ENCODE results near the gene CCL5.

Gene CCL5

DNA sequence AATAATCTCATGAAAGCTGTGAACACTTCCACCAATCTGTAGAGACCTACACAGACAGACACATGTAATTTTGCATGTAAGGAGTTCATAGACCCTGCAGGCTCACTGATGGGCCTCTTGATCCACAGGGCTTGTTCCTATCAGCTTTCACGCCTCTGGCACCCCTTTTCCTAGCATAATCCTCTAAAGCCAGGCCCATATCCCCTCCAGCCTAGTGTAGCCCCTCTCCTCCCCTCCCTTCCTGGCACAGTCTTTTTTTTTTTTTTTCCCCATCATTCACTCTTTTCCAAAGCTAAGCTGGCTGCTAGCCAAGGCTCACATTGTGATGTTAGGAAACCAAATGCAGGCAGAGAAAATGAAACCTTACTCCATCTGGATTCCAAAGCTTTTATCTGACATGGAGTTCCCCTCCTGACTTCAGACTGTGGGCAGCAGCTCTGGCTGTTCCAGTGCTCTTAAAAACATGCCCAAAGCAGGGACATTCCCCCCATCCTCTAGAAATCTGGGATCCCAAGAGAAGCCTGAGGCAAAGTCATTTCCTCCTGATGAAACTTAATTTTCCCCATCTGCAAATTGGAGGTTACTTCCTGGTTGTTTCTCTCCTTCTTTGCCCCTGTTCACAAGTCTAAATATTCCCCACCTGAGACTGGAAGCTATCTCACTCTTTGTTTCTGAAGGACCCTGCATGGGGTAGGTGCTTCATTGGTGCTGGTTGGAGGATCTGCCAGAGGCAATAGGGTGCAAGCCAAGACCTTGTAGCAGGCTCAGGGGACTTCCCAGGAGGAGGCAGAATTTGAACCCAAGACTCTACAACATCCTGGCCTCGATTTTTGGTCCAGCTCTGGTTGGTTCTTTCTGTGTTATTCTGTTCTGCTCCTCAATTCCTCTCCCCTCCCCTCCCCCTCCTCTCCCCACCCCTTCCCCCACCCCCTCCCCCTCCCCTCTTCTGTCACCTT, 9.9 kb upstream of the CCL5 start:
- Histone ChIP-seq H3K27me3 (ENCODE audit: control insufficient read depth in 5 of 5, insufficient read depth in 4 of 5, low read length in 5 of 5) (no peaks in the 10 kb centered on the region), H3K4me3 (ENCODE audit: low read depth in 1 of 5, low read length in 5 of 5) (no peak overlapping the region), H3K9ac (ENCODE audit: low read length in 5 of 5) (no peak overlapping the region), H3K27ac (ENCODE audit: low read depth, low read length) (no peak overlapping the region), H3K9me3 (ENCODE audit: control insufficient read depth in 5 of 5, low read length in 5 of 5) (no peaks in the 10 kb centered on the region), H3K4me1 (ENCODE audit: control insufficient read depth in 5 of 5, insufficient read depth in 5 of 5, low read length in 5 of 5) (peaks cover 0 to 19% (median 8%) of the 10 kb centered on the region in 5 donors), H3K36me3 (ENCODE audit: control insufficient read depth in 5 of 5, insufficient read depth in 5 of 5, low read length in 5 of 5) (no peaks in the 10 kb centered on the region)

DNA sequence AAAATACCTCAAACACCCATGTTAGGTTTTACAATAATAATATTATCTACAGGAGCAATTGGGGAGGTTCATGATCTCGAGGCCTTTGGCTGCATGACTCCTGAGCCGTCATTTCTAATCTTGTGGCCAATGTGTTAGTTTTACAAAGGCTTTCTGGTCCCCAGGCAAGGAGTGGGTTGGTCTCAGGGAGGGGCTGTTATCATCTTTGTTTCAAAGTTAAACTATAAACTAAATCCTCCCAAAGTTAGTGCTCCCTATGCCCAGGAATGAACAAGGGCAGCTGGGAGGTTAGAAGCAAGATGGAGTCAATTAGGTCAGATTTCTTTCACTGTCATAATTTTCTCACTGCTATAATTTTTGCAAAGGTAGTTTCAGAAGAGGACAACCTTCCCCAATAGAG, 9.1 kb upstream of the CCL5 start:
- Histone ChIP-seq H3K36me3 (ENCODE audit: control insufficient read depth in 5 of 5, insufficient read depth in 5 of 5, low read length in 5 of 5) (no peaks in the 10 kb centered on the region), H3K4me3 (ENCODE audit: low read depth in 1 of 5, low read length in 5 of 5) (no peak overlapping the region), H3K4me1 (ENCODE audit: control insufficient read depth in 5 of 5, insufficient read depth in 5 of 5, low read length in 5 of 5) (peaks cover 0 to 19% (median 8%) of the 10 kb centered on the region in 5 donors), H3K27ac (ENCODE audit: low read depth, low read length) (no peak overlapping the region), H3K9me3 (ENCODE audit: control insufficient read depth in 5 of 5, low read length in 5 of 5) (no peaks in the 10 kb centered on the region), H3K9ac (ENCODE audit: low read length in 5 of 5) (no peak overlapping the region), H3K27me3 (ENCODE audit: control insufficient read depth in 5 of 5, insufficient read depth in 4 of 5, low read length in 5 of 5) (no peaks in the 10 kb centered on the region)

GRCh38 chr17:35878361-35878760, 1.8 kb downstream of the CCL5 start:
- H3K36me3 ChIP-seq (ENCODE audit: control insufficient read depth in 5 of 5, insufficient read depth in 5 of 5, low read length in 5 of 5), result no peaks in the 10 kb centered on the region
- peaks cover 0 to 24% (median 0%) of the 10 kb centered on the region in 5 donors for H3K4me1 ChIP-seq (ENCODE audit: control insufficient read depth in 5 of 5, insufficient read depth in 5 of 5, low read length in 5 of 5)
- no peaks in the 10 kb centered on the region for H3K27me3 ChIP-seq (ENCODE audit: control insufficient read depth in 5 of 5, insufficient read depth in 4 of 5, low read length in 5 of 5)
- H3K9ac ChIP-seq (ENCODE audit: low read length in 5 of 5), result no peak overlapping the region
- H3K4me3 ChIP-seq (ENCODE audit: low read depth in 1 of 5, low read length in 5 of 5), result no peak overlapping the region
- no peak overlapping the region for H3K27ac ChIP-seq (ENCODE audit: low read depth, low read length)
- H3K9me3 ChIP-seq (ENCODE audit: control insufficient read depth in 5 of 5, low read length in 5 of 5), result no peaks in the 10 kb centered on the region

DNA sequence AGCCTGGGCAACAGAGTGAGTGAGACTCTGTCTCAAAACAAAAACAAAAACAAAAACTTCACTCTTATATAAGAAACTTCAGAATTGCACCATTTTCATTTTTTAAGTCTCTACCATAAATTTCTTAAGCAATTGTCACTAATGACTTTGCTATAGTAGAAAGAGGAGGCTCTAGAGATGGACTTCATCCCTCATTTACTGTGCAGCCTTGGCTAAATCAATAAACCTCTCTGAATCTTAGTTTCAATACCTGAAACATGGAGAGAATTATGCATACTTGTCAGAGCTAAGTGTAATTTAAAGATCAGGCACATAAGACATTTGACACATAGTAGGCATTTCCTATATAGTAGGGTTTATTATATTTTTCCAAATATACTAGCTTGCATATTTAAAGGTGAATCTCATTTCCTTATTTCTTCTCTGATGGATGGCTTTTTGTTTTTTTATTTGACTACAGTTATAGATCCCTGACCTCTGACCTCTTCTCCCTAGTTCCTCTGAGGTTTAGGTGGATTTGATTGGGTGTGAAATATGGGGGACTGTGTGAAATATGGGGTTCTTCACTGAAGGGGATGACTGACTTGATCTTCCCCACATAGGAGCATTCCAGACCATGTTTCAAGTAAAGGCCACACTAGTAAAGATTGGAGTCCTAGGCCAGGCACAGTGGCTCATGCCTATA, 2.7 kb downstream of the CCL5 start:
- H3K9me3 ChIP-seq (ENCODE audit: control insufficient read depth in 5 of 5, low read length in 5 of 5), result no peaks in the 10 kb centered on the region
- no peak overlapping the region for H3K4me3 ChIP-seq (ENCODE audit: low read depth in 1 of 5, low read length in 5 of 5)
- H3K4me1 ChIP-seq (ENCODE audit: control insufficient read depth in 5 of 5, insufficient read depth in 5 of 5, low read length in 5 of 5), result peaks cover 0 to 24% (median 0%) of the 10 kb centered on the region in 5 donors
- H3K9ac ChIP-seq (ENCODE audit: low read length in 5 of 5), result no peak overlapping the region
- H3K36me3 ChIP-seq (ENCODE audit: control insufficient read depth in 5 of 5, insufficient read depth in 5 of 5, low read length in 5 of 5), result no peaks in the 10 kb centered on the region
- H3K27me3 ChIP-seq (ENCODE audit: control insufficient read depth in 5 of 5, insufficient read depth in 4 of 5, low read length in 5 of 5), result no peaks in the 10 kb centered on the region
- no peak overlapping the region for H3K27ac ChIP-seq (ENCODE audit: low read depth, low read length)

DNA sequence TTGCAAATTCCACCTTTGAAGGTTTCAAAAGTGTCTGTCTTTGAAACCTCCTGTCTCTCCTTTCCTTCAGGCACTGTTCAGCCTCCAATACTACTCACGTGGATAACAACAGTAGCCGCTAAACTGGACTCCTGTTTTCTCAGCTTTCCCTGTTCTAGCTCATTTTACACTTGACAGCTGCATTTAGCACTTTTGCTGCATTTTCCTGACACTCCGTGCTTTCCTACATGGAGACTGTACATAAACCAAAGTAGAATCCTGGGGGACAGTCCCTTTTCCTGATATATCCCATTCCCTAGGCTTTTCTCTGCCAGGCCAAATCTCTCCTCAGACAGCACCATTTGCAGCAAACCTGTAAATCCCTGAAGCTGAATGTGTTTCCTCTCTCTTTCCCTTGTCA, 3.6 kb downstream of the CCL5 start:
- Histone ChIP-seq H3K9me3 (ENCODE audit: control insufficient read depth in 5 of 5, low read length in 5 of 5) (no peaks in the 10 kb centered on the region), H3K4me1 (ENCODE audit: control insufficient read depth in 5 of 5, insufficient read depth in 5 of 5, low read length in 5 of 5) (peaks cover 0 to 24% (median 0%) of the 10 kb centered on the region in 5 donors), H3K36me3 (ENCODE audit: control insufficient read depth in 5 of 5, insufficient read depth in 5 of 5, low read length in 5 of 5) (no peaks in the 10 kb centered on the region), H3K4me3 (ENCODE audit: low read depth in 1 of 5, low read length in 5 of 5) (no peak overlapping the region), H3K27ac (ENCODE audit: low read depth, low read length) (no peak overlapping the region), H3K27me3 (ENCODE audit: control insufficient read depth in 5 of 5, insufficient read depth in 4 of 5, low read length in 5 of 5) (no peaks in the 10 kb centered on the region), H3K9ac (ENCODE audit: low read length in 5 of 5) (no peak overlapping the region)

- Histone ChIP-seq H3K4me3 (ENCODE audit: low read depth in 1 of 5, low read length in 5 of 5) (no peak overlapping the region), H3K9ac (ENCODE audit: low read length in 5 of 5) (no peak overlapping the region), H3K9me3 (ENCODE audit: control insufficient read depth in 5 of 5, low read length in 5 of 5) (no peaks in the 10 kb centered on the region), H3K36me3 (ENCODE audit: control insufficient read depth in 5 of 5, insufficient read depth in 5 of 5, low read length in 5 of 5) (no peaks in the 10 kb centered on the region), H3K27ac (ENCODE audit: low read depth, low read length) (no peak overlapping the region), H3K4me1 (ENCODE audit: control insufficient read depth in 5 of 5, insufficient read depth in 5 of 5, low read length in 5 of 5) (peaks cover 0 to 31% (median 0%) of the 10 kb centered on the region in 5 donors), H3K27me3 (ENCODE audit: control insufficient read depth in 5 of 5, insufficient read depth in 4 of 5, low read length in 5 of 5) (no peaks in the 10 kb centered on the region)
Observed at GRCh38 chr17:35875800-35876139, 4.4 kb downstream of the CCL5 start.

DNA sequence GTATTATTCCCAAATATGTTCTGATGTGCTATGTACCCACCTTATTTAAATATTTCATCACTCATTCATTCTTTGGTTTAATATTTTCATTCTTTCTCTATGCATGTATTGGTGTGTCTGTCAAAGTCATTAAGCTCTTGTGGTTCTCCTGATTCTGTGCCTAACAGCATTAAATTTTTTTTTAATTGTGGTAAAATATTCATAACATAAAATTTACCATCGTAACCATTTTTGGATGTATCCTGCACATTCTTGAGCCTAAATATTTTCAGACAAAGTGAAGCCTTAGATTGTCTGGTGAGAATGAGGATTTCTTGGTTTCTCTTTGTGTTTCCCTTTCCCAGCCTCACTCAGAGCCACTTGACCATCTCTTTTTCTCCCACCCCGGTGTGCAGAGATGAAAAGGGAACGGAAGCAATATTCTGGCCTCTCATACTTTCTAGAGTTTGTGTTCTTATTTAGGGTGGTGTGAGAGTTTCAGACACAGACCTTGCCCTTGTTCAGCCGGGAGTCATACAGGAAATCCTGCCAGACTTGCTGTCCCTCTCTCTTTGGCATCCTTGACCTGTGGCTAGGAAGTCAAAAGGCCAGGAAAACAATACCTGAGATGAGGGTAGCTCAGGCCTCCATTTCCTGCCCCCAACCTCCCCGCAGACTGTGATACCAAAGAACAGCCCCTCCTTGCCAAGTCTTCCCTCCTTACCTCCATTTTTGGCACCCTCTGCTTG, 4.9 kb downstream of the CCL5 start:
- no peaks in the 10 kb centered on the region for H3K9me3 ChIP-seq (ENCODE audit: control insufficient read depth in 5 of 5, low read length in 5 of 5)
- H3K27me3 ChIP-seq (ENCODE audit: control insufficient read depth in 5 of 5, insufficient read depth in 4 of 5, low read length in 5 of 5), result no peaks in the 10 kb centered on the region
- peaks cover 0 to 27% (median 0%) of the 10 kb centered on the region in 5 donors for H3K4me1 ChIP-seq (ENCODE audit: control insufficient read depth in 5 of 5, insufficient read depth in 5 of 5, low read length in 5 of 5)
- H3K9ac ChIP-seq (ENCODE audit: low read length in 5 of 5), result no peak overlapping the region
- H3K4me3 ChIP-seq (ENCODE audit: low read depth in 1 of 5, low read length in 5 of 5), result no peak overlapping the region
- no peak overlapping the region for H3K27ac ChIP-seq (ENCODE audit: low read depth, low read length)
- H3K36me3 ChIP-seq (ENCODE audit: control insufficient read depth in 5 of 5, insufficient read depth in 5 of 5, low read length in 5 of 5), result no peaks in the 10 kb centered on the region

DNA sequence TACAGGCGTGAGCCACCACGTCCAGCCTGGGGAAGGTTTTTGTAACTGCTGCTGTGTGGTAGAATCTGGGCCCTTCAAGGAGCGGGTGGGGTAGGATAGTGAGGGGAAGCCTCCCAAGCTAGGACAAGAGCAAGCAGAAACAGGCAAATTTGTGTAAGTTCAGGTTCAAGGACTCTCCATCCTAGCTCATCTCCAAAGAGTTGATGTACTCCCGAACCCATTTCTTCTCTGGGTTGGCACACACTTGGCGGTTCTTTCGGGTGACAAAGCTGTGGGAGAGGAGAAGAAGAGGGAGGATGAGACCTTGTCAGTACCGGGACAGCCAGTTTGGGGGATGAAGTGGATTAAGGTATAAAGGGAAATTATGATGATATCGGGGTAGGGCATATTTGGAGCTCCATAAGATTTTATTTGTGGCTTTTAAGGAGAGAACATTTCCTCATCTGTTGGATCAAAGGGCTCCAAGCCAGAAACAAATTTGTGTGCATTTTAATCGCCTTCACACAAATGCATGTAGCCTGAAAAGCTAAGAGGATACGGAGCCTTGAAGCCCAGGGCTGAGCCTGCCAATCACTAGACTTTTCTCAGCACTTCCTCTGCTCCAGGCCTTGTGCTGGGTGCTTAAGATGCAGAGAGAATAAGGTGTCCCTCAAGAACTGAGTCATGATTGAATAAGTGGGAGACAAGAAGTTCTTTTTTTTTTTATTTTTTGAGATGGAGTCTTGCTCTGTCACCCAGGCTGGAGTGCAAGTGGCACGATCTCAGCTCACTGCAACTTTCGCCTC, 7.8 kb downstream of the CCL5 start:
- no peak overlapping the region for H3K27ac ChIP-seq (ENCODE audit: low read depth, low read length)
- peaks cover 0 to 23% (median 0%) of the 10 kb centered on the region in 5 donors for H3K4me1 ChIP-seq (ENCODE audit: control insufficient read depth in 5 of 5, insufficient read depth in 5 of 5, low read length in 5 of 5)
- H3K9ac ChIP-seq (ENCODE audit: low read length in 5 of 5), result no peak overlapping the region
- no peak overlapping the region for H3K4me3 ChIP-seq (ENCODE audit: low read depth in 1 of 5, low read length in 5 of 5)
- H3K36me3 ChIP-seq (ENCODE audit: control insufficient read depth in 5 of 5, insufficient read depth in 5 of 5, low read length in 5 of 5), result no peaks in the 10 kb centered on the region
- no peaks in the 10 kb centered on the region for H3K27me3 ChIP-seq (ENCODE audit: control insufficient read depth in 5 of 5, insufficient read depth in 4 of 5, low read length in 5 of 5)
- no peaks in the 10 kb centered on the region for H3K9me3 ChIP-seq (ENCODE audit: control insufficient read depth in 5 of 5, low read length in 5 of 5)

DNA sequence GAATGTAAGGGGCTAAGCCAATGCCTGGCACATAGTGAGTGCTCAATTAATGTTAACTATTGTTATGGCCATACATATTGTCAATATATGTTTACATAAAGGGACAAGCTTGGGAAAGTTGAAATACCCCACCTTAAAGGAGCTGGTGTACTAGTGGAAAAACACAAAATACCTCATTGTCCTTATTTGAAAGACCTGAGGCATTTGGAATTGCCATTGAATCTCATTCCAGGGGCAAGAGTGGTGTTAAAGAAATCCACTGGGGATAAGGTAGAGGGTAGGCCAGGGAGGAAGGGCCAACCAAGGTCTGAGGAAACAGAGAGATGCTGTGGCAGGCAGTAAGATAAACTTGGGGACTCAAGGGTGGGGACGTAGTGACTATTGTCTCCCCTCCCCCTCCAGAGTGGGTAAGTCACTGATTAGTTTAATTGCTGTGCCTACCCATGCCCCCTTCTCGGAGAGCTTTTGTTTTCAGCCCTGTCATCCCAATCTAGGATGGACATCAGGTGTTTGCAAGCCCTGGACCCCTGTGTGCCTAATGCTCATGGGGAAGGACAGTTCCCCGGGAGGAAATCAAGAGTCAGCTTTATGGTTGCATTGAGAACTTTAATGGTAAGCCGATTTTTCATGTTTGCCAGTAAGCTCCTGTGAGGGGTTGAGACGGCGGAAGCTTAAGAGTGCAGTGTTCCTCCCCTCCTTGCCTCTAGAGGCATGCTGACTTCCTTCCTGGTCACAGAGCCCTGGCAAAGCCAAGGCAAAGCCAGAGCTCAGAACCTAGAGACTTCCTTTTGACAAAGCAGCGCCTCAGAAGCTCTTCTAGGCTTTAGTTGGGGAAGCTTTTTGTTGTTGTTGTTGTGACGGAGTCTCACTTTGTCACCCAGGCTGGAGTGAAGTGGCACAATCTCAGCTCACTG, 9.0 kb downstream of the CCL5 start:
- H3K4me3 ChIP-seq (ENCODE audit: low read depth in 1 of 5, low read length in 5 of 5), result peak overlapping the region in 1 of 5 donors; percentile 37
- no peaks in the 10 kb centered on the region for H3K9me3 ChIP-seq (ENCODE audit: control insufficient read depth in 5 of 5, low read length in 5 of 5)
- no peak overlapping the region for H3K9ac ChIP-seq (ENCODE audit: low read length in 5 of 5)
- no peaks in the 10 kb centered on the region for H3K36me3 ChIP-seq (ENCODE audit: control insufficient read depth in 5 of 5, insufficient read depth in 5 of 5, low read length in 5 of 5)
- peaks cover 0 to 23% (median 3%) of the 10 kb centered on the region in 5 donors for H3K4me1 ChIP-seq (ENCODE audit: control insufficient read depth in 5 of 5, insufficient read depth in 5 of 5, low read length in 5 of 5)
- H3K27ac ChIP-seq (ENCODE audit: low read depth, low read length), result no peak overlapping the region
- no peaks in the 10 kb centered on the region for H3K27me3 ChIP-seq (ENCODE audit: control insufficient read depth in 5 of 5, insufficient read depth in 4 of 5, low read length in 5 of 5)

All from subcutaneous abdominal adipose tissue (tissue), 5 donors.